Skeletal muscle tissue (tissue), 4 donors: ENCODE measurements around the gene SEC24A. TPM values are rescaled to one million over a fixed set of nuclear protein-coding genes. Genes with fewer than 3 reads are reported as not detected.

Experiments
- H3K27ac ChIP-seq: one replicate; pipeline ENCODE4 v1.7.0; 2013; ENCODE audit warnings: mild to moderate bottlenecking, low read depth, low read length, inconsistent platforms
- H3K27me3 ChIP-seq, 3 donors: one replicate each; pipeline ENCODE4 v1.7.0; 2013; ENCODE audit warnings: low read length in 3 of 3; ENCODE audit not compliant: control insufficient read depth in 3 of 3, insufficient read depth in 3 of 3
- H3K36me3 ChIP-seq, 3 donors: one replicate each; pipeline ENCODE4 v1.7.0; 2013; ENCODE audit warnings: low read length in 3 of 3; ENCODE audit not compliant: control insufficient read depth in 3 of 3, insufficient read depth in 3 of 3
- H3K4me1 ChIP-seq, 3 donors: one replicate each; pipeline ENCODE4 v1.7.0; 2013; ENCODE audit warnings: low read length in 3 of 3, mild to moderate bottlenecking in 3 of 3; ENCODE audit not compliant: control insufficient read depth in 3 of 3, insufficient read depth in 3 of 3
- H3K4me3 ChIP-seq, 3 donors: one replicate each; pipeline ENCODE4 v1.7.0; 2013; ENCODE audit warnings: low read length in 3 of 3
- H3K9ac ChIP-seq, 3 donors: one replicate each; pipeline ENCODE4 v1.7.0; 2013; ENCODE audit warnings: low read length in 3 of 3, mild to moderate bottlenecking in 3 of 3, moderate library complexity in 2 of 3, low read depth in 1 of 3
- H3K9me3 ChIP-seq, 3 donors: one replicate each; pipeline ENCODE4 v1.7.0; 2013; ENCODE audit warnings: low read length in 3 of 3; ENCODE audit not compliant: control insufficient read depth in 3 of 3
- total RNA-seq: library from RNA; depleted of rRNA; stranded (reverse); fragments of >200 nt; gene quantifications from one replicate; pipeline ENCODE4 v1.2.3, GENCODE V29; 2014
- donor health status: Osteomylitis.

SEC24A gene
- total RNA-seq, 1 donor from 2014 or later: 20.9 TPM

DNA sequence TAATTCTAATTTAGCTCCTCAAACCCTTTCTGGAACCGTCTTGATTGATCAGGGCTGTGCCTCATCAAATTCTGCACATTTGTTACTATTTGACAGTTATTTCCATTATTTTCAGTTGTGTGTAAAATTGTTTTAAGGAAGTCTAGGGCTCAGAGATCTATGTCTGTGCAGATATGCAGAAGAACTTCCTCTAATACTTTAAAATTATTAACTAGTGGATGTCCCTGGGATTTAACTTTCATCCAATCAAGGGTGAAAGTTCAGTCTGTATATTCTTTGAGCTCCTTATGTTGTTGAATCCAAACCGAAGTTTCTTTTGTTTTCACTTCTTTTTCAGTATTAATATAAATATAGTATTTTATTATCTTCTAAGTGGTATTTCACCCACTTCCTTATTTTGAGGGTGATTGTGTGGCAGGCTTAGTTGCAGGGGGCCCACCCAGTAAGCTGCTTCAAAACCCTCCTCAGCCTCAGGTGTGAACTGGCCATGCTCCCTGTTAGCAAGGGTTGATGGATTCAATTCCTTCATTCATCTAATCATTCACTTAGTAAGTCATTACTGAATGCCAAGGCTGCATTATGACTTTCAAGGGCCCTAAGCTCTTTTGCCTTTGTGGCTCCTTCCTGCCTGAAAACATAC, 87.7 kb downstream of the SEC24A start:
- no peaks in the 10 kb centered on the region for H3K9me3 ChIP-seq
- no peaks in the 10 kb centered on the region for H3K27me3 ChIP-seq
- H3K36me3 ChIP-seq: no peaks in the 10 kb centered on the region
- no peak overlapping the region for H3K4me3 ChIP-seq
- no peak overlapping the region for H3K9ac ChIP-seq
- peaks cover 11 to 20% (median 19%) of the 10 kb centered on the region in 3 donors for H3K4me1 ChIP-seq
- H3K27ac ChIP-seq: no peak overlapping the region

DNA sequence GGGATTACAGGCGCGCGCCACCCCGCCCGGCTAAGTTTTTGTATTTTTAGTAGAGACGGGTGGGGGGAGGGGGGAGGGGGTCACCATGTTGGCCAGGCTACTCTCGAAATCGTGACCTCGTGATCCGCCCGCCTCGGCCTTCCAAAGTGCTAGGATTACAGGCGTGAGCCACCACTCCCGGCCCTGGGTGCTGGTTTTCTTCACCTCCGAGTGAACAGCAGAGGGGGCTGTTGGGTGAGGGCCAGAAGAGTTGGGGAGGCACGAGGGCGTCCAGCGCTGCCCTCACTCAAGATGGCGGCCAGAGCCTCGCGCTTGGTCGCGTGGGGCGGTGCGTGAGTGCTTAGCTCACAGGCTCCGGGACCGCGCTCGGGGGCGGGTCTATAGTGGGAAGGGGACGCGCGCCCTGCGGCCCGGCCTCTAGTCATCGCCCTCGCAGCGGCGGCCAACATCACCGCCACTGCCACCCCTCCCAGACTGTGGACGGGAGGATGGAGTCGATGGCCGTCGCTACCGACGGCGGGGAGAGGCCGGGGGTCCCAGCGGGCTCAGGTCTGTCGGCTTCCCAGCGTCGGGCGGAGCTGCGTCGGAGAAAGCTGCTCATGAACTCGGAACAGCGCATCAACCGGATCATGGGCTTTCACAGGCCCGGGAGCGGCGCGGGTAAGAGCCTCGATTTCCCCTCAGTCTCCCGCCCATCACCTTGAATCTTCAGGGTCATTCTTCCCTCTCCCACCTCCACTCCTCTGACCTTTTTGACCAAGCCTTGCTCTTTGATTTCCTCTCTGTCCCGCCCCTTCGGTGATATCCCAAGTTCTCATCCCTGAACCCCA, 89.8 kb downstream of the SEC24A start, which contains the start of gene CAMLG:
Gene CAMLG (plus strand): TSS at position 416 of the 830 bp plus-strand sequence. CDS start 73 bp downstream, at position 489.
- peaks cover 0 to 4% (median 0%) of the 10 kb centered on the region in 3 donors for H3K36me3 ChIP-seq
- H3K9me3 ChIP-seq: no peaks in the 10 kb centered on the region
- peak within 1 kb of the TSS; percentile 97 for H3K27ac ChIP-seq
- peak within 1 kb of the TSS; percentile 93 to 99 (median 98) for H3K4me3 ChIP-seq
- peak within 1 kb of the TSS; percentile 92 to 98 (median 95) for H3K9ac ChIP-seq
- no peaks in the 10 kb centered on the region for H3K27me3 ChIP-seq
- peaks cover 11 to 20% (median 19%) of the 10 kb centered on the region in 3 donors for H3K4me1 ChIP-seq

GRCh38 chr5:134738963-134739661, 90.5 kb downstream of the SEC24A start:
- Histone ChIP-seq H3K4me1 (peaks cover 11 to 20% (median 19%) of the 10 kb centered on the region in 3 donors), H3K27ac (peak overlapping the region; percentile 97), H3K9me3 (no peaks in the 10 kb centered on the region), H3K9ac (peak overlapping the region; percentile 92 to 98 (median 95)), H3K36me3 (peaks cover 0 to 4% (median 3%) of the 10 kb centered on the region in 3 donors), H3K4me3 (peak overlapping the region; percentile 93 to 99 (median 98)), H3K27me3 (no peaks in the 10 kb centered on the region)

DNA sequence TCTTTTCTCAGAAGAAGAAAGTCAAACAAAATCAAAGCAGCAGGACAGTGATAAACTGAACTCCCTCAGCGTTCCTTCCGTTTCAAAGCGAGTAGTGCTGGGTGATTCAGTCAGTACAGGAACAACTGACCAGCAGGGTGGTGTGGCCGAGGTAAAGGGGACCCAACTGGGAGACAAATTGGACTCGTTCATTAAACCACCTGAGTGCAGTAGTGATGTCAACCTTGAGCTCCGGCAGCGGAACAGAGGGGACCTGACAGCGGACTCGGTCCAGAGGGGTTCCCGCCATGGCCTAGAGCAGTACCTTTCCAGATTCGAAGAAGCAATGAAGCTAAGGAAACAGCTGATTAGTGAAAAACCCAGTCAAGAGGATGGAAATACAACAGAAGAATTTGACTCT, 92.5 kb downstream of the SEC24A start:
- Histone ChIP-seq H3K27me3 (no peaks in the 10 kb centered on the region), H3K27ac (no peak overlapping the region), H3K9ac (no peak overlapping the region), H3K4me3 (no peak overlapping the region), H3K9me3 (no peaks in the 10 kb centered on the region), H3K36me3 (peaks cover 0 to 5% (median 4%) of the 10 kb centered on the region in 3 donors), H3K4me1 (peaks cover 11 to 20% (median 19%) of the 10 kb centered on the region in 3 donors)

GRCh38 chr5:134742134-134742533, 93.5 kb downstream of the SEC24A start:
- Histone ChIP-seq H3K27me3 (no peaks in the 10 kb centered on the region), H3K9me3 (no peaks in the 10 kb centered on the region), H3K4me3 (no peak overlapping the region), H3K36me3 (peaks cover 0 to 5% (median 4%) of the 10 kb centered on the region in 3 donors), H3K9ac (no peak overlapping the region), H3K27ac (no peak overlapping the region), H3K4me1 (peaks cover 11 to 20% (median 19%) of the 10 kb centered on the region in 3 donors)

GRCh38 chr5:134749415-134749814, 100.8 kb downstream of the SEC24A start:
- no peaks in the 10 kb centered on the region for H3K27me3 ChIP-seq
- no peak overlapping the region for H3K27ac ChIP-seq
- no peaks in the 10 kb centered on the region for H3K9me3 ChIP-seq
- no peak overlapping the region for H3K9ac ChIP-seq
- H3K4me1 ChIP-seq: no peaks in the 10 kb centered on the region
- H3K4me3 ChIP-seq: no peak overlapping the region
- H3K36me3 ChIP-seq: peaks cover 3 to 7% (median 4%) of the 10 kb centered on the region in 3 donors

- Histone ChIP-seq H3K9ac (peak overlapping the region in 2 of 3 donors; percentile 90 to 94), H3K9me3 (no peaks in the 10 kb centered on the region), H3K27me3 (no peaks in the 10 kb centered on the region), H3K36me3 (no peaks in the 10 kb centered on the region), H3K27ac (no peak overlapping the region), H3K4me1 (peaks cover 7 to 13% (median 12%) of the 10 kb centered on the region in 3 donors), H3K4me3 (peak overlapping the region; percentile 91 to 98 (median 97))
Measured at GRCh38 chr5:134758176-134758503, 109.6 kb downstream of the SEC24A start.

GRCh38 chr5:134758504-134759341, 110.1 kb downstream of the SEC24A start, which contains the start of gene DDX46:
Gene DDX46 (plus strand): TSS chr5:134758779. CDS start chr5:134758939, 160 bp downstream.
- Histone ChIP-seq H3K4me3 (peak within 1 kb of the TSS; percentile 91 to 98 (median 97)), H3K9ac (peak within 1 kb of the TSS; percentile 90 to 94 (median 94)), H3K27ac (peak within 1 kb of the TSS; percentile 60), H3K36me3 (no peaks in the 10 kb centered on the region), H3K27me3 (no peaks in the 10 kb centered on the region), H3K9me3 (no peaks in the 10 kb centered on the region), H3K4me1 (peaks cover 7 to 15% (median 12%) of the 10 kb centered on the region in 3 donors)
